ENCODE measurements around the gene TIA1.
"Not testable (repeated sequence)": the region's sequence is repeated elsewhere in the genome, so short reads cannot be mapped to it uniquely, and the experiment has no call there.

TIA1 gene

GRCh38 chr2:70233926-70234325 is 14.5 kb downstream of the TIA1 start:
- in situ Hi-C loops (cut with MboI; ENCODE audit: low pct_unique_long_range_greater_than_20kb, low sequenced_read_pairs) = no loop called here

GRCh38 chr2:70226781-70227180 is 21.6 kb downstream of the TIA1 start:
- DNase-seq = no peak
- in situ Hi-C loops (cut with MboI; ENCODE audit: low pct_unique_long_range_greater_than_20kb, low sequenced_read_pairs) = no loop called here

More at GRCh38 chr2:70233926-70234325, 14.5 kb downstream of the TIA1 start:
- no peak for DNase-seq

GRCh38 chr2:70223305-70223704 is 25.1 kb downstream of the TIA1 start:
- DNase-seq; in situ Hi-C loops (cut with MboI; ENCODE audit: low pct_unique_long_range_greater_than_20kb, low sequenced_read_pairs): not testable (repeated sequence)

GRCh38 chr2:70214953-70215549 is 33.4 kb downstream of the TIA1 start:
- in situ Hi-C loops (cut with MboI; ENCODE audit: low pct_unique_long_range_greater_than_20kb, low sequenced_read_pairs) = no loop called here
- no peak for DNase-seq

GRCh38 chr2:70214365-70214764 is 34.1 kb downstream of the TIA1 start:
- in situ Hi-C loops (cut with MboI; ENCODE audit: low pct_unique_long_range_greater_than_20kb, low sequenced_read_pairs) = no loop called here
- DNase-seq = no peak

- no peak for DNase-seq
- in situ Hi-C loops (cut with MboI; ENCODE audit: low pct_unique_long_range_greater_than_20kb, low sequenced_read_pairs) = no loop called here
These were observed 36.0 kb downstream of the TIA1 start for GRCh38 chr2:70212298-70212932.

- in situ Hi-C loops (cut with MboI; ENCODE audit: low pct_unique_long_range_greater_than_20kb, low sequenced_read_pairs) = no loop called here
- DNase-seq = no peak
These were observed 36.8 kb downstream of the TIA1 start for GRCh38 chr2:70211595-70211994.

- DNase-seq = no peak
- in situ Hi-C loops (cut with MboI; ENCODE audit: low pct_unique_long_range_greater_than_20kb, low sequenced_read_pairs) = no loop called here
These were observed 44.0 kb downstream of the TIA1 start for GRCh38 chr2:70204452-70204851.

- in situ Hi-C loops (cut with MboI; ENCODE audit: low pct_unique_long_range_greater_than_20kb, low sequenced_read_pairs) = no loop called here
These were observed 45.3 kb downstream of the TIA1 start for GRCh38 chr2:70203086-70203485.

GRCh38 chr2:70202236-70202806 is 46.1 kb downstream of the TIA1 start:
- in situ Hi-C loops (cut with MboI; ENCODE audit: low pct_unique_long_range_greater_than_20kb, low sequenced_read_pairs) = no loop called here
- DNase-seq = no peak

More at GRCh38 chr2:70203086-70203485, 45.3 kb downstream of the TIA1 start:
- no peak for DNase-seq

GRCh38 chr2:70201831-70202230 is 46.6 kb downstream of the TIA1 start:
- DNase-seq = no peak
- in situ Hi-C loops (cut with MboI; ENCODE audit: low pct_unique_long_range_greater_than_20kb, low sequenced_read_pairs) = no loop called here

GRCh38 chr2:70201225-70201768 is 47.1 kb downstream of the TIA1 start:
- in situ Hi-C loops (cut with MboI; ENCODE audit: low pct_unique_long_range_greater_than_20kb, low sequenced_read_pairs) = no loop called here
- no peak for DNase-seq

GRCh38 chr2:70199320-70199864 is 49.0 kb downstream of the TIA1 start:
- in situ Hi-C loops (cut with MboI; ENCODE audit: low pct_unique_long_range_greater_than_20kb, low sequenced_read_pairs) = no loop called here
- DNase-seq = peak; percentile 32

- no peak for DNase-seq
- in situ Hi-C loops (cut with MboI; ENCODE audit: low pct_unique_long_range_greater_than_20kb, low sequenced_read_pairs) = no loop called here
These were observed 55.9 kb downstream of the TIA1 start for GRCh38 chr2:70192516-70192915.

- no peak for DNase-seq
- in situ Hi-C loops (cut with MboI; ENCODE audit: low pct_unique_long_range_greater_than_20kb, low sequenced_read_pairs) = no loop called here
These were observed 57.1 kb downstream of the TIA1 start for GRCh38 chr2:70191244-70191735.

GRCh38 chr2:70190418-70191243 is 57.8 kb downstream of the TIA1 start, which contains the start of gene C2orf42:
Gene C2orf42 (minus strand): TSS chr2:70191019. CDS start chr2:70181985, 9,034 bp downstream.
- in situ Hi-C loops (cut with MboI; ENCODE audit: low pct_unique_long_range_greater_than_20kb, low sequenced_read_pairs) = no loop called here
- DNase-seq = peak; percentile 97

- in situ Hi-C loops (cut with MboI; ENCODE audit: low pct_unique_long_range_greater_than_20kb, low sequenced_read_pairs) = no loop called here
- no peak for DNase-seq
These were observed 60.0 kb downstream of the TIA1 start for GRCh38 chr2:70188460-70188859.

- in situ Hi-C loops (cut with MboI; ENCODE audit: low pct_unique_long_range_greater_than_20kb, low sequenced_read_pairs); DNase-seq: not testable (repeated sequence)
These were observed 61.3 kb downstream of the TIA1 start for GRCh38 chr2:70187170-70187569.

GRCh38 chr2:70182689-70183088 is 65.7 kb downstream of the TIA1 start:
- DNase-seq = no peak
- in situ Hi-C loops (cut with MboI; ENCODE audit: low pct_unique_long_range_greater_than_20kb, low sequenced_read_pairs) = no loop called here

Data from KBM-7 (cell line).